NCI-H524 treated with DMSO at 0.1 percent for 48 hours (cell line): ENCODE data around the gene ARPP21.

ENCODE experiments used
- DNase-seq: peaks from one replicate; lab custom pipeline; 2025; lab: John Stamatoyannopoulos, UW

ARPP21 gene

GRCh38 chr3:35641920-35642527 lies 2.7 kb downstream of the ARPP21 start:
- no peak for DNase-seq

- DNase-seq: no peak
These were observed 4.2 kb downstream of the ARPP21 start for GRCh38 chr3:35643495-35643894.

DNA sequence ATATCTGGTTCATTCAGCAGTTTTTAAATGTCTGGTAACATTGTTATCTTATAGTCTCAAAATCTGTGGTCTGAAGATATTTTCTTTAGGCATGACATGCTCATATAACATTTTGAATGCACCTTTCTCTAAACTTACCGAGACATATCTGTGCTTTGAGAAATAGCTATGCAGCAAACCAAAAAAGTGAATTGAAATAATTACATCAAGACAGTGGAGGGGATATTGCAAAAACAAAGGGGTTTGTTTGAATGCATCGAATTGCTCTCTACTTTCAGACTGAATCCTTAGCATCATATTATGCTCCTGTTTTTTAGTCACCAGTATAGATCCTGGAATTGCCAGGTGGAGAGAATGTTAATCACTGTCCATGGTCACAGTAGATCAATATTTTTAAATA lies 5.1 kb downstream of the ARPP21 start:
- no peak for DNase-seq

- no peak for DNase-seq
These were observed 5.9 kb downstream of the ARPP21 start for GRCh38 chr3:35645189-35645588.

DNA sequence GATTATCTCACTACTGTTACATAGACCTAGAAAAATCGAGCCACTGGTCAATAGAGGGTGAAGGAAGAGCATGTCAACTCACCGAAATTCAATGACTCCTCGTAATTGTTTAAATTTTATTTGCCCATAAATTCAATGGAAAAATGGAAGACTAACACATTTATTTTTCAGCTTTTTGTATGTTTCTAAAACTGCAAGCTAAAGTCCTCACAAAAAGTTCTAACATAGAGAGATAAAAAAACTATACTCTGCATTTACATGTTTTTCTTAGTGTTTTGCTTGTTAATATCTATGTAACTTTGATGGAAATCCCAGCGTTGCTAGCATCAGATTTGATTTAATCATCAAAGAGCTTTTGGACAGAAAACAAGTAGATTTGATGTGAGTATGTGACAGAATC lies 6.8 kb downstream of the ARPP21 start:
- DNase-seq: no peak

GRCh38 chr3:35647461-35647860 lies 8.1 kb downstream of the ARPP21 start:
- no peak for DNase-seq

DNA sequence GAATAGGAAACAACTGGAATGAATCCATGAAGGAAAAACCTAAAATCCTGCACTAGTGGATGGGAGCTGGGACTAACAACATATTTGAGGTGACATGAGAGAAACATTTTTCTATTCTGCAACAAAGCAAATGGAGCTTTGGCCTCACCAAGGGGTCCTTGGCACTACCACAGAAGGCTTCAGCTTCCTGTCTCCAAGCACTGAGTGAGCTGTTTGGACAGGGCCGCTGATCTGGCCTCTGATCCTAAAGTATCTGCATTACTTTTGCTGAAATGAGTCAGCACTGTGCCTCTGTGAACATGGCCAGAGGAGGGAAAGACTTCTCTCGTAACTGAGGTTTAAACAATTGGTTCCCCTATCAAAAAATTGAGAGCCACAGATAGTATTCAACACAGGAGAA lies 9.0 kb downstream of the ARPP21 start:
- DNase-seq: no peak

DNA sequence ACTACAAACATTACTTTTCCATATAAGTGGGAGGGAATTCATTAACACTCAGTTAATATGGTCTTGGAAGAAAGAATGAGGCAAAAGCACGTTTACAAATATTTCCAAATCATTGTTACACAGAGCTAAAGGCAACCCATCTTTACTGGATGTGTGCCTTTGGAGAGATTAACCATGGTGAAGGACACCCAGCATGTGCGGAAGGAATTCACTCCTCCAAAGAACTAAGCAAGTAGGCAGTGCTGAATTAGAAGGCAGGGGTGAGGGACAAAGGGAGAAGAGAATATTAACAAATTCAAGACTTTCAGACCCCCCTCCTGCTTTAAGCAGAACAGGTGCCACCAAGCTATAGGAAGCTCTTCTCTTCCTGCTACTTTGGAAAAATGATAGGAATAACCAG lies 10.1 kb downstream of the ARPP21 start:
- no peak for DNase-seq

- no peak for DNase-seq
These were observed 12.1 kb downstream of the ARPP21 start for GRCh38 chr3:35651426-35651825.

DNA sequence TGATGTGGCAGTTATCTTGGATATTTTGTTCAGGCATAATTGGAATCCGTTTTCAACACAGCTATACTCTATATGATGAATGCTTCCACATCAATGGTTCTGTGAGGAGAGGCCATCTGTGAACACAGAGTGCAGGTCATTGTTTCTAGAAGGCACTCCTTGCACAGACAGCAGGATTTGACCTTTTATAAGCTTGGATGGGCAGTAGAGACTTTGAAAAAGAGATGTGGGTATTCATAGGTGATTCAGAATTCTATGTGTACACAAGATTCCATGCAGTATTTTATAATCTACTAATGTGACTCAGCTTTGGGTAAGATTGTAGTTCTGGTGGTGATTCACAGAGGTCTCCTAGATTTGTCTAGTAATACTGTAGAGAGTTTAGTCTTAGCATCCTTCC lies 12.5 kb downstream of the ARPP21 start:
- DNase-seq: no peak

DNA sequence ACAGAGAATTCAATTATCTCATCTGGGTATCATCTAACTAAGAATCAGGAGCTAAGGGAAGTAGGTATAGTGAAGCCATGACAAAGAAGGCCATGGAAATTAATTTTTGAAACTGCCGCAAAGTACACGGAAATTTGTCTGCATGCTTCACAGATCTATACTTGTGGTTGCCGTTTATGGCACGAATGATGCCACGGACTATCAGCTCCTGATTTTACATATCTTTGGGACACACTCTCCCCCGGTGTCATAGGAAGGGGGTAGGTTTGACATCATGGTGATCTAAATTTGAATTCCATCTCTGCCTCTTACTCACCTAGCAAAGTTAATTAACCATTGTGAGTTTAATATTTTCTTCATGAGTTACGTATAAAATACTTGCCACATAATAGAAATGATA lies 14.0 kb downstream of the ARPP21 start:
- DNase-seq: no peak

DNA sequence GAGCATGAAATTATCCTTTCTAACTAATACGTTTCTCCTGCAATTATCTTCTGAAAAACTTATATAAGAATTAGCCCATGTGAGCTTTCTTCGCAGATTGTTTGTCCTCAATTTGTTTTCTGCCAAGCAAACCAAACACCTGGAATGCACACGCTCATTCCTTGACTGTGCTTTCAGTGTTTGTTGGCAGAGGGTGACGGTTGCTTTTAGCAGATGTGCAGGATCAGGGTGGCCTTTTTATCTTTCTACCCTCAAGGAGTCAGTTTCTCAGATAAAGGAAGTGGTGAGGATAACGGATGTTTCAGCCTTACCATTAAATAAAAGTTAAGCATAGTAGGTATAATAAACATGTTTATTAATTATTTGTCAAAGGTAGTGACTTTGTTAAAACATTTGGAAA lies 15.2 kb downstream of the ARPP21 start:
- no peak for DNase-seq

DNA sequence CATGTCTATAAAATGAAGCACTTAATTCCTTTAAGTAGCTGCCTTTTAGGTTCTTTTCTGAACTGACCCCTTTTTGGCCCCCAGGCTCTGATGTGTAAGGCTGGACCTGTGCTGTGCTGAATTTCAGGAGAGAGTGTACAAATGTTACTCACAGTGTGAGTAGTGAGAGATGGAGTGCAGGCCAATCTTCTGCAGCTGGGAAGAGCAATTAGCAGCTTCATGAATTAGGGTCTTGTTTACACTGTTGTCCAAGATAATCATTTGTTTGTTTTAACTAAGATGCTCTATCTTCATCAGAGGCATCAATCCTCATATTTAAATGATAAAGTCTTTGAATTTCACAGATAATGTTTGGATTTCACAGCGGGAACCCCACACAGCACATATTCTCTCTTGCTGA lies 19.4 kb downstream of the ARPP21 start:
- DNase-seq: no peak

GRCh38 chr3:35659768-35660167 lies 20.4 kb downstream of the ARPP21 start:
- peak; percentile 18 for DNase-seq

DNA sequence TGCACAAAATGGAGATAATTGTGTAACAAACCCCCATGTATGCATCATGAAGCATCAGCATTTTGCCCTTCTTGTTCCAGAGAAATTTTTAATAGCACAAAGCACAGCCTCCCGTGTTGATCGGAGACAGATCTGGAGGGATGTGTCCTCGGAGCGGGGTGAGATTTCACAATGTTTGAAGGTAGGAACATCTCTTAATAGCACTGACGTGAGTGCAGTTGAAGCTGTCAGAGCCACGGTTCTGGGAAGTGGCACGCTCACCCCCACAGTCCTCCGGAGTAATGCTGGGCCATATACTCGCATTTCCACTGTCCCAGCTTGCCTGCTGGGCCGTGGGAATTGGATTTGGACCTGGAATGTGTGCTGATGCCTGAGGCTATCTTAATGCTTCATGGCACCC lies 24.1 kb downstream of the ARPP21 start:
- no peak for DNase-seq

DNA sequence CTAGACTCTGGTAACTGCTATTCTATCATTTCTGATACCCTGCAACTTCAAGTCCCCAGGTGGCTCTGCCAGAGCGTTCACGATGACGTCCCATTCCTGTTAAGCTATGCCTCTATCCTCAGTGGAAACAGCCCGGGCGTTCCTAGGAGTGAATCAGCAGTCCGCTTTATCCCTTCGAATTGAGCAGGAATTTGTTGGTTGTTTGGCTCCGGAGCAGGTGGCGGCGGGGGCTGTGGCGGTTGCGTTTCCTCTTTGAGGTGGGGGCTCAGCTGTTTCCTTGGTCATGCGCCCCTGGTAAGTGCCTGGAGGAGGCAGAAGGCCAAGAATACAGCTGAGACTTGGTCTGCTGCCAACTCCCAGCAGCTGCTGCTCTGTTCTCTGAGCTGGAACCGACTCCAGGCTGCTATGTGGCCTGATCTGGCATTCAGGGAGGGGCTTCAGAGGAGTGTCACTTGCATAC lies 25.2 kb downstream of the ARPP21 start:
- peak; percentile 95 for DNase-seq

DNA sequence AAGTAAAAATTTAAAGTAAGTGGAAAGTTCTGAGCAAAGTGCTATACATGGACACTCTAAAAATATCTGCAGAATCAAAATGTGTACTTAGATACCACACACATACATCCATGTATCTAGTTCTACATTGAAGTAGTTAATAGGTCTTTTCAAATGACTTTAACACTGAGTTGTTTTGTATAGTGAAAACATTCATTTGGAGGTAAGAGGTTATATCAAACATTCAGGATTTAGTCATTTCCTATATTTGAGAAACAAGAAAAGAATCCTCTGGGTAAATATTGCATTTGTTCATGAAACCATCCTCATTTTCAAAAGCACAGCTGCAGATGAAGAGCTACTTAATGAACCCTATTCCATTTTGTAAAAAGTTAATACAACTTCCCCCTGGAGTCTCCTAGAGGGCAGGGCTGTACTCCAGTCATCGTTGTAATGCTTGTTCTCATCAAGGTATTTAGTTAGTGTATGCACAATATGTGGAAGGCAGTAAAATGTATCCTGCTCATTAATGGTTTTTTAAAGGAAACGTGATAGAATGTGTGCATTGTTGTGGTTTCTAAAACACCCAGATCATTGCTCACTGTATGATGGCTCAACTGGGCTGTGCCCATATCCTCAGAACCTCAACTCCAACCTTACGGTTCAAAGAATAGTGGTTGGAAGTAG lies 26.2 kb downstream of the ARPP21 start:
- no peak for DNase-seq

DNA sequence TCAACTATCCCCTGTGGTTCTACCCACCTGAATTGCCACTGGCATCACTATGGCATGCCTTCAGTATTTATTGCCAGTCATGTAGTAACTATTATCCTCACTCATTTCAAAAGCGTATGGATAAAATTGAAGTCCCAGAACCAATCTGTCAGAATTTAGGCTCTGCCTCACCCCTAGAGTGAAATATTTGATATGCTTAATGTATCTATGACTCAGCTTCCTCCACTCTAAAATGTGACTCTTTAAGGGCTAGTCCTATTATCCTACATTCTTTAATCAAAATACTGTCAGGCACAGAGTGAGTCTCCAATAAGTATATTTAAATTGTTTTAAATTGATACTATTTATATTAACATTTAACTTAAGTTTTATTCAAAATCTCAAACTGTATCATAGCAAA lies 27.6 kb downstream of the ARPP21 start:
- DNase-seq: no peak

DNA sequence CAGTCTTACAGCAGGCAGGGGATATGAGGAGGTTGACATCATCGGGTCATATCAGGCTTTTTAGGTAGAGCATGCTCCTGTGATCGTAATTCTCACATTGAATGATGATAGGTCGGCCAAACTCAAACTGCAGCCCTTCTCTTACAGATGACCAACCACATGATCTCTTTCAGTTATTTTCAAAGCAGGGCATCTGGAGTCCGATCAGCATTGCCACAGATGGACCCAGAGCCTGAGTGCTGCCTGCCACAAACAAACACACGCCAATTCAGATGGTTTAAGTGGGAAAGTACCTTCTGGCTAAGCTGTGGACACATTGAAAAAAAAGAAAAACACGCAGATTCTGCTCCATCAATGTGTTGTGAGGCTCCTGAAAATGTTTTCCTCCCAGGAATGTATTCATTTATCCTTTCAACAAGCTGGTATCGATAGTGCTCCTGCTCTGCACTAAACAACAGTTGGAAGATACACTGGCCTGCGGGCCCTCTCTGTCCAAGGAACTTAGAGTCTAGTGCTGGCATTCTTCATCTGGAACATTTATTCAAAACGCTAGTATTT lies 31.2 kb downstream of the ARPP21 start:
- DNase-seq: peak; percentile 54

DNA sequence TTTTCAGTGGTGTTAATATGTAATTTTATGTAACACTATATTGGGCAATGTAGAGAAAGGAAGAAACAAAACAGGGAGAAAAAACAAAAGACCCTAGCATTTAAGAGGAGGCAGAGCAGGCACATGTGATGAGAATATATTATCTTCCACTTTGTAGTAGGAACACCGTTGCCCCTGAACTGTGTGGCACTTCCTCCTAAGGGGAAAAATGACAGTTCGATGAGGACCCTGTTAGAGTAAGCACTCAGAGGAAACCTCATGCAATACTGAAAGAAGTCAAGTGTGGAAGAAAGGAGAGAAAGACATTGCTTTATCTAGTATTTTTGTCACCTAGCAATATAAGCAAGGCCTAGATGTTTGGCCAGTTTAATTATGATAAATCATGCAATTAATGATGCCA lies 32.2 kb downstream of the ARPP21 start:
- DNase-seq: no peak

- DNase-seq: no peak
These were observed 33.7 kb downstream of the ARPP21 start for GRCh38 chr3:35673017-35673416.

DNA sequence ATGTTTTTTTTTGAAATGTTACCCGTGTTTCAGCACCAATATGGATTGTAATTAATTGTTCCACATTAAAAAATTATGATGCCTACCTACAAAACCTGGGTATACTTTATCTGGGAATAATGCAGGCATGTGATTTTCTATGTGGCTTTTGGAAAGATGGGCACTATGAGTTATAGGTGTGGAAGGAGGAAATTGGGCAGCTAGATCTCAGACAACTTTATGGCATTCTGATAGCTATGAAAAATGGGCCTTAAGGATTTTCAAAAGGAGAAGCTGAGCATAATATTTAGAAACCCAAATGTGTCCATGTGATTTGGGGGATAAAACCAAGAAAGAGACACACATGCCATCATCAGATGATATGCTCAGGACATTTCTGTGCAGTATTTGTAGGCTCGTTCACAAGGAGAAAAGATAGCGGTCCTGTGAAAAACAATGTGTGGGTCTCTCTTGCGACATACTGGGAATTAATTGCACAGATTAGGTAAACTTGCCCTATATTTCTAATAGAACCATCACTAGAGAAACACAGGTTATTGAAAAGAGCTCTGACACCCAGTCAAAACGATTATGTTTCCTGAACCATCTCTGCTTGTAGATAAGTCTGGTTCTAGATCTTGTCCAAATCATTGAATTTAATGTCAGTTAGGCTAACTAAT lies 35.3 kb downstream of the ARPP21 start:
- no peak for DNase-seq

DNA sequence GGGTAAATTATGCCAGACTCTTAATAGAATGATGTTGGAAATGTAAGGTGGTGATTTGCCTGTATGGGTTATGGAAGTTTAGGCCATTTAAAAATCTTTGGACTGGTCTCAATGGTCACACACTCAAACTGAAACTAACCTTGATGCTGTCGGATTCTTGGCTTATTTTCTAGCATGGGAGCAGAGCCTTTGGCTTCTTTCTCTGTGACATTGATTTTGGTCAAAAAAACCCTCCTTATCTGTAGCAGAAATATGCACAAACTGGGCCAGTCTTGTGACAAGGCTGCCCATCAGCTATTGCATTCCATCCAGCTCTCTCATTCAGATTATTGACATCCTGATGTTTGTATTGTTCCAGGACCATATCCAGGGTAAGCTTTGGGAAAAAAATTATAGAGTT lies 35.9 kb downstream of the ARPP21 start:
- no peak for DNase-seq
